SK-N-MC (cell line): ENCODE results near the gene SDK1.

ENCODE experiments used
- EZH2 ChIP-seq: fragments of 200-600 bp; sonication (generic); IDR thresholded peaks from one replicate; pipeline ENCODE4 v1.6.1; 2017; ENCODE audit warnings: antibody characterized with exemption
- FOXP2 ChIP-seq: optimal IDR thresholded peaks from 2 replicates; pipeline ENCODE3; 2011; ENCODE audit warnings: mild to moderate bottlenecking, moderate library complexity; ENCODE audit not compliant: insufficient read depth; ENCODE audit errors: extremely low read length, control extremely low read depth
- POLR2AphosphoS5 ChIP-seq: IDR thresholded peaks from 2 replicates; pipeline ENCODE4 v1.6.1; 2012; ENCODE audit warnings: mild to moderate bottlenecking, low read depth, low read length, borderline replicate concordance

GRCh38 chr7:3589752-3590151 lies 288.7 kb downstream of the SDK1 start:
- TF ChIP-seq POLR2AphosphoS5 = no peak
- no peak for TF ChIP-seq EZH2
- no peak for TF ChIP-seq FOXP2
